Chondrocyte (in vitro differentiated cells): ENCODE data around the gene ZMYM4. TPM values are rescaled to one million over a fixed set of nuclear protein-coding genes. Genes with fewer than 3 reads are reported as not detected.
"Not testable (repeated sequence)": the region's sequence is repeated elsewhere in the genome, so short reads cannot be mapped to it uniquely, and the experiment has no call there.

Experiments used
- DNase-seq: peaks from one replicate; pipeline ENCODE4 v3.0.0; 2021; ENCODE audit warnings: mixed read lengths, low spot score
- H3K27ac Mint-ChIP-seq: one replicate; pipeline ENCODE4 v1.8.0; 2021; ENCODE audit warnings: mild to moderate bottlenecking, moderate library complexity, mixed read lengths; ENCODE audit not compliant: unreplicated experiment
- H3K27me3 Mint-ChIP-seq: 2 replicates; pipeline ENCODE4 v1.8.0; 2021; ENCODE audit warnings: low read depth, mixed read lengths
- H3K36me3 Mint-ChIP-seq: 2 replicates; pipeline ENCODE4 v1.8.0; 2021; ENCODE audit warnings: low read depth, mixed read lengths
- H3K4me1 Mint-ChIP-seq: 2 replicates; pipeline ENCODE4 v1.8.0; 2021; ENCODE audit warnings: low read depth, mild to moderate bottlenecking, mixed read lengths
- H3K4me3 Mint-ChIP-seq: one replicate; pipeline ENCODE4 v1.8.0; 2021; ENCODE audit warnings: mild to moderate bottlenecking, moderate library complexity, mixed read lengths; ENCODE audit not compliant: unreplicated experiment
- H3K9me3 Mint-ChIP-seq: 2 replicates; pipeline ENCODE4 v1.8.0; 2021; ENCODE audit warnings: low read depth, mixed read lengths
- CTCF ChIP-seq: fragments of 200-600 bp; sonication (generic); IDR thresholded peaks from 2 replicates; pipeline ENCODE4 v1.5.0; 2021; ENCODE audit warnings: antibody characterized with exemption, mild to moderate bottlenecking, moderate library complexity
- total RNA-seq: library from RNA; stranded (reverse); gene quantifications from 3 replicates; pipeline ENCODE4 v1.2.1, GENCODE V29; 2021

Gene ZMYM4
- total RNA-seq, 1 donor from 2014 or later = 51.0 TPM

GRCh38 chr1:35324486-35324885, 56.0 kb downstream of the ZMYM4 start:
- no peak for TF ChIP-seq CTCF
- Mint-ChIP-seq H3K9me3 (no peaks in the 10 kb centered on the region), H3K4me3 (no peak overlapping the region), H3K27me3 (no peaks in the 10 kb centered on the region), H3K27ac (peak overlapping the region; percentile 3), H3K36me3 (no peaks in the 10 kb centered on the region), H3K4me1 (peaks cover 24% of the 10 kb centered on the region)
- no peak for DNase-seq

GRCh38 chr1:35326246-35326866, 57.8 kb downstream of the ZMYM4 start:
- Mint-ChIP-seq H3K27ac (no peak overlapping the region), H3K36me3 (no peaks in the 10 kb centered on the region), H3K9me3 (no peaks in the 10 kb centered on the region), H3K27me3 (no peaks in the 10 kb centered on the region), H3K4me1 (peaks cover 13% of the 10 kb centered on the region), H3K4me3 (no peak overlapping the region)
- no peak for DNase-seq
- no peak for TF ChIP-seq CTCF

- not testable (repeated sequence) for H3K36me3 Mint-ChIP-seq, H3K9me3 Mint-ChIP-seq, H3K4me3 Mint-ChIP-seq, DNase-seq, H3K4me1 Mint-ChIP-seq, H3K27me3 Mint-ChIP-seq, H3K27ac Mint-ChIP-seq
Measured at GRCh38 chr1:35331618-35332017, 63.1 kb downstream of the ZMYM4 start.

GRCh38 chr1:35334485-35334884, 66.0 kb downstream of the ZMYM4 start:
- no peak for TF ChIP-seq CTCF
- no peaks in the 10 kb centered on the region for H3K9me3 Mint-ChIP-seq
- DNase-seq = no peak
- H3K36me3 Mint-ChIP-seq = peaks cover 5% of the 10 kb centered on the region
- H3K27me3 Mint-ChIP-seq = no peaks in the 10 kb centered on the region
- H3K4me3 Mint-ChIP-seq = no peak overlapping the region
- H3K4me1 Mint-ChIP-seq = no peaks in the 10 kb centered on the region
- no peak overlapping the region for H3K27ac Mint-ChIP-seq

- Mint-ChIP-seq H3K4me1 (no peaks in the 10 kb centered on the region), H3K27me3 (no peaks in the 10 kb centered on the region), H3K27ac (no peak overlapping the region), H3K36me3 (peaks cover 7% of the 10 kb centered on the region), H3K4me3 (no peak overlapping the region), H3K9me3 (no peaks in the 10 kb centered on the region)
- TF ChIP-seq CTCF = no peak
- no peak for DNase-seq
Measured at GRCh38 chr1:35340519-35340918, 72.0 kb downstream of the ZMYM4 start.

- no peak for DNase-seq
- Mint-ChIP-seq H3K36me3 (peaks cover 2% of the 10 kb centered on the region), H3K27ac (no peak overlapping the region), H3K4me1 (no peaks in the 10 kb centered on the region), H3K9me3 (no peaks in the 10 kb centered on the region), H3K27me3 (no peaks in the 10 kb centered on the region), H3K4me3 (no peak overlapping the region)
- TF ChIP-seq CTCF = no peak
Measured at GRCh38 chr1:35345439-35345981, 77.0 kb downstream of the ZMYM4 start.
